ENCODE results near the gene LCNL1.

The LCNL1 gene

DNA sequence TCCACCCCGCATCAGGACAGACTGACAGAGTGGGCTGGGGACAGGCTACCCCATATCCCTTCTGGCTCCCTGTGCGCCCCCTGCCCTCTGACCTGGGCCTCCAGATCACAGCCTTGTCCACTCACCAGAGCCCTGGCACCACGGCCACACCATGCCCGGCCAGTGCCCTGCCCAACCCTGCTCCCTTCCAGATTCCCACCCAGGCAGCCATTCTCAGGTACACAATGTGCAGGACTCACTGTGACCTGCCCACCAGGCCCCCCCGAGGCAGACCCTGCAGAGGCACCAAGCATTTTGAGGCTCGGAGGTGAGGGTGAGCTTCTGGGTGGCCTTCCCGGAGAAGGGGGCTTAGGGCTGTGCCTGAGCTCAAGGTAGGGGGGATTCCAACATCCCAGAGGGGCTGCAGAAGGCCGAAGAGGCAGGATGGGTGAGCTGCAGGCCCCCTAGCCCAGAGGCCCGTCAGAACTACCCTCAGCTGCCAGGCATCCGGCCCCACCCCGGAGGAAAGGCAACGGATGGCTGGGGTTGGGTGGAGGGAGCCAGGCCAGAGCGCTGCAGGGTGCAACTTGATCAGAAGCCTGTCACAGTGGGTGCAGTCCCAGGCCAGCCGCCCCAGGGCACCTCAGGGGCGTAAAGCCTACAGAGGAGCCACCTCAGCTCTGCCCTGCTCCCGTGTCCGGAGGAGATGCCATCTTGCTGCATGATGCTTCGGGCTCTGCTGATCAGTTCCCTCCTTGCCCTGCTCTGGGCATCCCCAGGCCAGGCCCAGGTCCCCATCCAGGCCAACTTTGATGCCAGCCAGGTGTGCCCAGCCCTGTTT lies at the start of gene LCNL1:
TSS of gene LCNL1 (plus strand) at position 762 of the 820 bp plus-strand sequence. CDS start 594 bp downstream, outside the sequence.
- DNase-seq (ENCODE audit: low read depth, low spot score): no peak

DNA sequence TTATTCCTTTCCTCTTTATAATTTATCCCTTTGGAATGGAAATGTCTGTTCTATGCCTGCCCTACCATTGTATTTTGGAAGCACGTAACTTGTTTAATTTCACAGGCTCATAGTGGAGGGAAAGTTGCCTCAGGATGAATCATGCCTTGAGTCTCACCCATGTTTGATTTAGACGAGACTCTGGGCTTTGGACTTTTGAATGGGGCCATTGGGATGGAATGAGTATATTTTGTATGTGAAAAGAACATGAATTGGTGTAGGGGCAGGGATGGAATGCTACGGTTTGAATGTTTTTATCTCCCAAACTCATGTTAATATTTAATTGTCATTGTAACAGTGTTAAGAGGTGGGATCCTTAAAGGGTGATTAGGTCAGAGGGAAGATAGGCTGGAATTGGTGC lies 48.5 kb upstream of the LCNL1 start:
- DNase-seq (ENCODE audit: low read depth, low spot score): no peak

DNA sequence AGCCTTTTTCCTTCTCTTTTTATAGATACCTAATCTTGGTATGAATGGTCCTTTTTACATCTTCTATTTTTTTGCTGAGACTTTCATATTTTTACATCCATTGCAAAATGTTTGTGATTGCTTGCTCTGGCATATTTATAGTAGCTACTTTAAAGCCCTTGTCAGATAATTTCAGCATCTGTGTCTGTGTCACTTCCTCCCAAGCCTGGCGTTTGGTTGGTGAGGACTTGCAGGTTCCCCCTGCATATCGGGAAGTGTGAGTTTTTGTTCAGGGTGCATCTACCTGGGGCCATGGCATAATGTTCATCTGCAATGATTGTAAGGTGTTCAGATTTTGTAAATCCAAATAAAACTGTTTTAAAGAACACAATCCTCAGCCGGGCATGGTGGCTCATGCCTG lies 47.1 kb upstream of the LCNL1 start:
- no peak for DNase-seq (ENCODE audit: low read depth, low spot score)

DNA sequence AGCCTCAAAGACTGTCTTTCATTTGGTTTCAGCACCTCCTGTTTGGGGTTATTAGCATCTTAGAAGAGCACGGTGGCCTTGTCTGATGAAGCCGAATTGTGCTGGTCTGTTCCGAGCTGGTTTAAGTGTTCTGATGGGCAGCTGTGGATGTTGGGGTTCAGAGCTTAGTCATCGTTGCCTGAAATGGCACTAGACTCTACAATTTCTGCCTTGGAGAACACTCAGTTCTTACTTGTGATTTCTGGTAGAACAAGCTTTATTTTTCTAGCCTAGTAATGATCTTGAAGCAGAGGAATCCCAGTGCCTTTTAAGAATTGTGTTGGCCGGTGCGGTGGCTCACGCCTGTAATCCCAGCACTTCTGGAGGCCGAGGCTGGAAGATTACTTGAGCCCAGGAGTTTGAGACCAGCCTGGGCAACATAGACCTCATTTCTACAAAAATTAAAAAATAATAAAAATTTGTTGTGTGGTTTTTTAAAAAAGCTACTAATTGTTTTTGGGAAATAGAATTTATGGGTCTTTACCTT lies 46.1 kb upstream of the LCNL1 start:
- DNase-seq (ENCODE audit: low read depth, low spot score): no peak

DNA sequence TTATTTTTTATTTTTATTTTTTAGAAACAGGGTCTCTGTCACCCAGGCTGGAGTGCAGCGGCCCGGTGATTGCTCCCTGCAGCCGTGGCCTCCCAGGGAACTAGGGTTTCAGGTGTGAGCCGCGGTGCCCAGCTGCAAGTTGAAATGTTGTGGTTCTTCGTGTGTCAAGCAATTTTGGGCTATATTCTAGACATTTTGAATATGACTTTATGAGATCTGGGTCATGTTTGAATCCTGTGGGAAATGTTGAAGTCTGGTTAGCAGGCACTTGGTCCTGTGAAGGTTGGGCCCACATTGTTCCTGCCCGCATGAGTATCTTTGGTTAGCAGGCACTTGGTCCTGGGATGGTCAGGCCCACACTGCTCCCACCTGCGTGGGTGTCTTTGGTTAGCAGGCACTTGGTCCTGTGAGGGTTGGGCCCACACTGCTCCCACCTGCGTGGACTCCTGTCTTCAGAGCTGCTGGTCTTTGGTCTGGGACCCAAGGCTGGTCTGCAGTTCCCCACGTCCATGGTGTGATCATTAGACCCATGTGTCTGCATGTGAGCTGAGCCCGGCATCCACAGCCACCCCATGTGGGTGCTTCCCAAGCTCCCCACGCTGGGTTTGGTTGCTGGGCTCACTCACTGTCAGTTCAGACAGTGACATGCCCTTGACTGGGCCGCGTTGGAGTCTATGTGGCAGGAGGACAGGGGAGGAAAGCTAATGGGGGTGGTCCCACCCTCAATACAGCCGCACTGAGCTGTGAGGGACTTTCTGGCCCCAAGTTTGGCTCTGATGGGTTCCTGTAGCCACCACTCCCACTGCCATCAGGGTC lies 45.4 kb upstream of the LCNL1 start:
- DNase-seq (ENCODE audit: low read depth, low spot score): no peak

DNA sequence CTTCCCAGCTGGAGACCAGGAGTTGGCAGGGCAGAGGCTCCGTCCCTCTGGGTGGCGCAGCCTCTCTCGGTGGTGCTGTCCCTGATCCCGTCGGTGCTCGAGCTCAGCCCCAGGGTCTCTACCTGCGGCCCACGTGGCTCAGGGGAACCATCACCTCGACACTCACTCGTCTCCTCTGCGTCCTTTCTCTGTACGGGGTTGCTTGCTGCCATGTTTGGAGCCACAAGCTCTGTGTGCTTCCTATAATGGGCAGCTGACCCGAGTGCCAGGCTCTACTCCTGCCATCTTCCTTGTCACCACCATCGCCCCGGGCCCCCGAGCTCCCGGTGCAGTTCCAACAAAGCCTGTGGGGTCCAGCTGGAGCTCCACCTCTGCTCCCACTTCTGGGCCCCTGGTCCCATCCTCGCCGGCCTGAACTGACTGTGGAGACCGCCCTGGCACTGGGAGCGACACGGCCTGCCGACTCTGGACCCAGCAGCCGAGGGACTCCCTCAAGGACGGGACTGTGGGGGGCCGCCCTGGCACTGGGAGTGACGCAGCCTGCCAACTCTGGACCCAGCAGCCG lies 43.3 kb upstream of the LCNL1 start:
- DNase-seq (ENCODE audit: low read depth, low spot score): no peak

DNA sequence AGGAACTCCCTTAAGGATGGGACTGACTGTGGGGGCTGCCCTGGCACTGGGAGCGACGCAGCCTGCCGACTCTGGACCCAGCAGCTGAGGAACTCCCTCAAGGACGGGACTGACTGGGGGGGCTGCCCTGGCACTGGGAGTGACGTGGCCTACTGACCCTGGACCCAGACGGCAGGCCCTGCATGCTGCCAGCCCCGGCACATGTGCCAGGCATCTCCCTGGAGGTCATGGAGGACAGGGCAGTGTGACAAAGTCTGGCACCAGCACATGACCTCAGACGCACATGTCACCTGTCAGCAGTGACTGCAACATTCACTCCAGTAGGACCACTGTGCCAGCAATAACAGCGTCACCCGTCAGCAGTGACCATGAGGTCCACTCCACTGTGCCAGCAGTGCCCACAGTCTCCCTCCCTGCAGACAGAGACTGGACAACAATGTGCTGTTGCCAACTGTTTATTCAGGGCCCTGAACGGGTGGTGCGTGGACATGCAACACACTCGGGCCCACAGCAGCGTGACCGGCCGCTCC lies 42.7 kb upstream of the LCNL1 start:
- DNase-seq (ENCODE audit: low read depth, low spot score): no peak

DNA sequence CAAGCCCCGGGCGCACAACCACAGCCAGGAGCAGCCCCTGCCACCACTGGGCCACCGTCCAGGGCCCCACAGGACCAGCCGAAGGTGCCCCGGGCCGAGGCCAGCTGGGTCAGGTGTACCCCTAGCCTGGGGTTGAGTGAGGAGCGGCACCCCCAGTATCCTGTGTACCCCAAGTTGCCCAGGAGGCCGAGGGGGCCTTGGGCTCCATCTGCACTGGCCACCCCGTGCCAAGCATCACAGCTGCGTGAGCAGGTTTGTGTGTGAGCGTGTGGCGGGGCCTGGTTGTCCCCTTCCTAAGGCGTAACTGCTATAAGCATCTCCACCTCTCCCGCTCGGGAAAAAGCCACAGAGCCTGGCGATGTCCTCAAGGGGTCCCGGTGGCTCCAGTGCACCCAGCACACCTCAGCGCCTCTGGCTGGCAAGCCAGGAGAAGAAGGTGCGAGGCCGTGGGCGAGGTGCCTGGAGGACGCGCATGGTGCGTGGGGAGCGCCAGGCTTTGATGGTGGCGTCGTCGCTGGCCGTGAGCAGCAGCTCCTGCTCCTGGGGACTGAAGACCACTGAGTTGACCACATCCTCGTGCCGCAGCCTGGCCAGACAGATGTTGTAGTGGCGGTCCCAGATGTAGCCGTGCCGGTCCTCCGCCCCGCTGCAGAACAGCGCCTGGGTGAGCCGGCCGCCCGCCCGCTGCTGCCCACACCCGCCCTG lies 42.1 kb upstream of the LCNL1 start:
- DNase-seq (ENCODE audit: low read depth, low spot score): no peak

DNA sequence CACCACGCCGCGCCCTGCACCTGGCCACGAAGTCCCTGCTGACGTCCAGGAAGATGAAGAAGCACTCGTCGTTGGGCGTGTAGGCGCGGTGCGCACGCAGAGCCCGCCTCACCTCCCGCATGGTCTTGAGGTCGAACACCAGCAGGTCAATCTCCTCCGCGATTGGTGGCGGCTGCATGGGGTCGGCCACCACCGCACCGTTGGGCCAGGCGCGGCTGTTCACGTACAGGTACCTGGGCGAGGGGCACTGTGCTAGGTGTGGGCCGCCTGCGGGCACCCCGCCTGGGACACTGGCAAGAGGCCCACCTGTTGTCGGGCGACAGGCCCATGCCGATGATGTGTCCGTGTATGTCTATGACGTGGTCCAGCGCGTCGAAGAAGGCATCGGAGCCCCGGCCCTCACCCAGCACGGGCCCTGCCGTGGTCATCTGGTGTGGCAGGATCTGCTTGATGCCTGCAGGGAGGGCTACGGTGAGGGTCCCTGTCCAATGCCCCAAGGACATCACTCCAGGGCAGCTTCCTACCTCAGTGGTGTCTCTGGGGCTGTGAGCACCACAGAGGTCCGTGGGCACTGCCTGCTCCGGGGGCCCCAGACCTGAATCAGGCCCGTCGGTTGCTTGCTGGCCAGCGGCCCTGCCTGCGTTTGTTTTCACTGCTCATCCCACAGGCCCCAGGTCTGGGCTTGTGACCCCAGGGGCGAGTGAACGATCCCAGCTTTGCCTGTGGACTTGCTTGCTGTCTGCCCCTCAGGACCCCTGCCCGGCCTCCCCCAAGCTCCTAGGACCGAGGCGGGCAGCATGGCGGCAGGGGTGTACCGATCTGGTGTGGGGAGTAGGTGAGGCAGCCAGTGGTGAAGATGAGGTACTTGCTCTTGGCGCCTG lies 41.3 kb upstream of the LCNL1 start:
- DNase-seq (ENCODE audit: low read depth, low spot score): no peak

DNA sequence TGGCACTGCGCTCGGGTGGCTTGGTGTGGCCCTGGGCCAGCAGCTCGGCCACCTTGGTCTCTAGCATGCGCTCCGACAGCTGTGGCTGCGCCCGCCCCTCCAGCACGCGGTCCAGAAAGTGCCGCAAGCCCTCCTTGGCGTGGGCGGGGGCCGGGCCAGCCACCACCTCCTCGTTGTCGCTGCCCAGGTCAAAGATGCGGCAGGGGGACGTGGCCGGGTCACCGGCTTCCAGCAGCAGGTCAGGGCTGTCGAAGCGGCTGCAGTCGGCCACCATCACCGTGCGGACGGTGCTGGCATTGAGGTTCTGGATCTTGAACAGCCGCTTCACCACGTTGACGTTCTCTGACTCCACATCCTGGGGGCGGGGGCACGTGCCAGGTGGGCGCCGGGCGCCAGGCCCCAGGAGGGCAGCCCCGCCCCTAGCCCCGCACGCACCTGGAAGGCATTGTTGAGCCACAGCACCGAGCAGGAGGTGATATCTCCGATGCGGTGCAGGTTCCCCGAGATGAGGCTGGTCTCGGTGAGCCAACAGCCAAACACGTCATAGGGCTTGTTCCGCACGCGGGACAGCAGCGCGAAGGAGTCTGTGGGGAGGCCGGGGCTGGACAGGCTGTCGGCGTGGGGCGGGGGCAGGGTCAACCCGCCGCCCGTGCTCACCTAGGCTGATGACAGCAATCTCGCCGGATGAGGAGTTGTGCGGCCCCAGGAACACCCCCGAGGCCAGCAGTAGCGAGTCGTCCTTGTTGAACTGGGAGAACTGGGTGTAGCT lies 40.5 kb upstream of the LCNL1 start:
- no peak for DNase-seq (ENCODE audit: low read depth, low spot score)

DNA sequence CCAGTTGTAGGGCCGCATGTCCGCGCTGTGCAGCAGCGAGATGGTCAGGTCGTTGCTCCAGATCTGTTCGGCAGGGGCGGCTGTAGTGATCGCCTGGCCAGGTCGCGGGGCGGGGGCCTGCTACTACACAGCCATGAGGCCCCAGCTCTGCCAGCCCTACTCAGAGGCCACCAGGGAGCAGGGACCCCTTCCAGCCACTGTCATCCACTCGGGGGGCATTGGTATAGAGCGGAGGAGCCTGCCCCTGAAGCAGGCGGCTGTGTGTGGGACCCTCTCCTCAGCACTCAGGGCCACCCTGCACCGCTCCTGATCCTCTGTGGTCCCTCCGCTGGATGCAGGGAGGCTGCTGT lies 39.9 kb upstream of the LCNL1 start:
- DNase-seq (ENCODE audit: low read depth, low spot score): no peak

DNA sequence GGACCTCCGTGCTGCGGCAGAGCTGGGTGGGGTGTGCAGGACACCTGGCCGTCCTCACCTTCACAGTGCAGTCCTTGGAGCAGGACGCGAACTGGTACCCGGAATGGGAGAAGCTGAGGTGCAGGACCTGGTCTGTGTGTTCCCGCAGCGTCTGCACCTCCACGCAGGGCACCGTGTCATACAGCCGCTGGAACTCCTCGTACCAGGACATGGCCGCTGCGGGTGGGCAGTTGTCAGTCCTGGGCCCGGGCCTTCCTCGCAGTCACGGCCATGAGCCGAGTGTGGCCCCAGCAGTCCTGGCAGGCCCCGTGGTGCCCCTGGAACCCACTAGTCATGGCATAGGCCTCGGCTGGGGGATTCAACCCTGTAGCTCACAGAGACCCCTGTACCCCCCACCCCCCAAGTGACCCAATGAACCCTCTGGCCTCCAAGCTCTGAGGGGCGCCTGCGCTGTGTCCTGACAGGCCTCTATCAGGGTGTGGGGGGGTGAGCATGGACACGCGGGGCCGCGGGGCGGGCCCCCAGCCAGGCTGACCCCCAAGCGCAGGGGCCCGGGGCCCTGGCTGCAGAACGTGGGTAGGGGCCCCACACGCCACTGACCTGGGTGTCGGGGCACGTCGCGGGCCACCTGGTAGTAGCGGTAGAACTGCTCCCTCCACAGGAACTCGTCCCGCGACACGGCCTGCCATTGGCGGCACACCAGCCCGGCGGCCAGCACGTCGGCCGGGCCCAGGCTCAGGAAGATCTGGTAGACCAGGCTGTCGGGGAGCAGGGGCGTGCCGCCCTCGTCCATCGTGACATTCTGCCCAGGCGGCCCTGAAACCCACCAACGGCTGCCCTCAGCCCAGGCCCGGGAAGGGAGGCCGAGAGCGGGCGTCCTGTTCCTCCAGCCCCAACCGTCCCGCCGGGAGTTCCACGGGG lies 39.2 kb upstream of the LCNL1 start:
- DNase-seq (ENCODE audit: low read depth, low spot score): no peak

DNA sequence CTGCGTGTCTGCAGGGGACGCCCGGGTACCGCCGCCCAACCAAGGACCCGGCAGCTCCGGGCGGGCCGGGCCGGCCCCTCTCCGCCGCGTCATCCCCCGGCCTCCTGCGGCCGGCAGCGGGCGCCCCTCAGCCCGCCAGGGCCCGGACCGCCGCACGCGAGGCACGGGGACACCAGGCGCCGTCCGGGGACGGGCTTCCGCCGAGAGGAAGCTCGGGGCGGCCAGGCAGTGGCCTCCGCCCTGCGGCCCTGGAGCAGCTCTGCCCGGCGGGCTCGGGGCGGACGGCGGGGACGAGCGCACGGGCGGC lies 38.6 kb upstream of the LCNL1 start:
- no peak for DNase-seq (ENCODE audit: low read depth, low spot score)

DNA sequence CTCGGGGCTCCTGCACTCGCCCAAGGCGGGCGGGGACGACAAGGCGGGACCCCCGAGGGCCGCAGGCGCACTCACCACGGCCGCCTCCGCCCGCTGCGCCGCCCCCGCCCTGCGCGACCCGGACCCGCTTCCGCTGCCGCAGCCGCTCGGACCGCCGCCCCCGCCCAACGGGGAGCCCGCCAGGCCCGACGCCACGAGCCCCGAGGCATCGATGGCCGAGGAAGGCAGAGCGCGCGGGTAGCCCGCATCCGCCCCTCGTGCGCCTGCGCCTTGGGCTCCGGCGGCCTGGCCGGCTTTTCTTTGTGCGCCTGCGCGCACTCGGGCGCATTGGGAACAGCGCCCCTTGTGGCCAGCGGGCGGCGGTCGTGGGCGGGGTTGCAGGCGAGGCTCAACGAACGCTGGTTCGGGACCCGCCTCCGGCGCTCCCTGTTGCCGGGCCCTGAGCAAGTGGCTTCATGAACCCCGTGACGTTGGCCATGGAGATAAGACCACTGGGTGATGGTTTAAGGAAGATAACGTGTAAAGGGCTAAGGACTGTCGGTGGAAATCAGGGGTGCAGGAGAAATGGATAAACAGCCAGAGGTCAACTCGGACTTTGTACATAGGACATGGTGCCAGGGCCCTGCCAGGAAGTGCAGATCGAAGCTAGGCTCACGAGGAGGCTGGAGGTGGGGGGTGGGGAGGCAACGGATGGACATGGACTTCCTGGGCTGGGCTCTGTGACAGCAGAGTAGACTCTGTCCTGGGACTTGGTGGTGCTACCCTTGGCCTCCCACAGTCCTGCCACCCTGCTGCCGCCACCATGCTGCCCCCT lies 38.1 kb upstream of the LCNL1 start, which contains the start of the genes C8G and FBXW5:
TSS of gene C8G (plus strand) at position 725 of the 814 bp plus-strand sequence. CDS start at position 803, 78 bp downstream.
TSS of gene FBXW5 (minus strand) at position 220 of the 814 bp plus-strand sequence. CDS start 655 bp downstream, outside the sequence.
- peak; percentile 88 for DNase-seq (ENCODE audit: low read depth, low spot score)

DNA sequence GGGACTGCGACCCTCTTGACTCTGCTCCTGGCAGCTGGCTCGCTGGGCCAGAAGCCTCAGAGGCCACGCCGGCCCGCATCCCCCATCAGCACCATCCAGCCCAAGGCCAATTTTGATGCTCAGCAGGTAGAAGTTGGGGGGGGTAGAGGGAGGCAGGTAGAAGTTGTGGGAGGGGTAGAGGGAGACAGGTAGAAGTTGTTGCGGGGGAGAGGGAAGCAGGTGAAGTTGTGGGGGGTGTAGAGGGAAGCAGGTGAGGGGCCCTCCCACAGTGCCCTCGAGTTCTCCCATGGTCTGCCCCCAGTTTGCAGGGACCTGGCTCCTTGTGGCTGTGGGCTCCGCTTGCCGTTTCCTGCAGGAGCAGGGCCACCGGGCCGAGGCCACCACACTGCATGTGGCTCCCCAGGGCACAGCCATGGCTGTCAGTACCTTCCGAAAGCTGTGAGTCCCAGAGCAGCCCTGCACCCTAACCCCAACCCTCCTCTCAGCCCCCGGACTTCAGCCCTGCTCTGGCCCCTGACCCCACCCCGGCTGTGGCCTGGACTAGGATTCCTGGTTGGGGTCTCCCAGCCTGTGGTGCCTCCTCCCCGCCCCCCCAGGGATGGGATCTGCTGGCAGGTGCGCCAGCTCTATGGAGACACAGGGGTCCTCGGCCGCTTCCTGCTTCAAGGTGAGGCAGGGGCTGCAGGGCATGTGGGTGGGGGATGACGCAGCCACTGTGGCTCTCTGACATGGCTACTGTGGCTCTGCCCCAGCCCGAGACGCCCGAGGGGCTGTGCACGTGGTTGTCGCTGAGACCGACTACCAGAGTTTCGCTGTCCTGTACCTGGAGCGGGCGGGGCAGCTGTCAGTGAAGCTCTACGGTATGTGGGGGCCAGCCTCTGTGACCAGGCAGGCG lies 37.2 kb upstream of the LCNL1 start:
- DNase-seq (ENCODE audit: low read depth, low spot score): no peak

DNA sequence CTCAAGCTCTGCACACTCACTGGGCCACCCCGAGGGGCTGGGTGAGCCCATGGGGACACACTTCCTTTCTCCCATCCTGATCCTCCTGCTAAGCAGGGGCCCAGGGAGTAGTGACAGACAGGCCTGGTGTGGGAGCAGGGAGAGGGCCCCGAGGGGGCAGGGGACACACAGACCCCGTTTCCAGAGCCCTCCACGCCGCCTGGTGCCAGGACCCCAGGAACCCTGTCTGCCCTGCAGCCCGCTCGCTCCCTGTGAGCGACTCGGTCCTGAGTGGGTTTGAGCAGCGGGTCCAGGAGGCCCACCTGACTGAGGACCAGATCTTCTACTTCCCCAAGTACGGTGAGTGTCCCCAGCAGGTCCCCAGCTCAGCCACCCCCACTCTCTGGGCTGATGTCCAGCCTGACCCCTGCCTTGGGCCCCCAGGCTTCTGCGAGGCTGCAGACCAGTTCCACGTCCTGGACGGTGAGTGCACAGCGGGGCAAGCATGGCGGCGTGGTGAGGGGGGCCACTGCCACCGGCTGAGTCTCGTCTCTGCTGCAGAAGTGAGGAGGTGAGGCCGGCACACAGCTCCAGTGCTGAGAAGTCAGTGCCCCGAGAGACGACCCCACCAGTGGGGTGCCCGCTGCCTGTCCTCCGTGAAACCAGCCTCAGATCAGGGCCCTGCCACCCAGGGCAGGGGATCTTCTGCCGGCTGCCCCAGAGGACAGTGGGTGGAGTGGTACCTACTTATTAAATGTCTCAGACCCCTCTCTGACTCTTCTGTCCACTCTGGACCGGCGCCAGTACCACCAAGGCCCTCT lies 36.4 kb upstream of the LCNL1 start:
- no peak for DNase-seq (ENCODE audit: low read depth, low spot score)
